CD4-positive, alpha-beta T cell treated with Interferon gamma for 1 hour (primary cell): Measurements from ENCODE around the gene ATP5MC3.
"Not testable (repeated sequence)": the region's sequence is repeated elsewhere in the genome, so short reads cannot be mapped to it uniquely, and the experiment has no call there.

ENCODE experiments used
- DNase-seq: peaks from one replicate; pipeline ENCODE4 v3.0.0-alpha.2; 2020

The ATP5MC3 gene

DNA sequence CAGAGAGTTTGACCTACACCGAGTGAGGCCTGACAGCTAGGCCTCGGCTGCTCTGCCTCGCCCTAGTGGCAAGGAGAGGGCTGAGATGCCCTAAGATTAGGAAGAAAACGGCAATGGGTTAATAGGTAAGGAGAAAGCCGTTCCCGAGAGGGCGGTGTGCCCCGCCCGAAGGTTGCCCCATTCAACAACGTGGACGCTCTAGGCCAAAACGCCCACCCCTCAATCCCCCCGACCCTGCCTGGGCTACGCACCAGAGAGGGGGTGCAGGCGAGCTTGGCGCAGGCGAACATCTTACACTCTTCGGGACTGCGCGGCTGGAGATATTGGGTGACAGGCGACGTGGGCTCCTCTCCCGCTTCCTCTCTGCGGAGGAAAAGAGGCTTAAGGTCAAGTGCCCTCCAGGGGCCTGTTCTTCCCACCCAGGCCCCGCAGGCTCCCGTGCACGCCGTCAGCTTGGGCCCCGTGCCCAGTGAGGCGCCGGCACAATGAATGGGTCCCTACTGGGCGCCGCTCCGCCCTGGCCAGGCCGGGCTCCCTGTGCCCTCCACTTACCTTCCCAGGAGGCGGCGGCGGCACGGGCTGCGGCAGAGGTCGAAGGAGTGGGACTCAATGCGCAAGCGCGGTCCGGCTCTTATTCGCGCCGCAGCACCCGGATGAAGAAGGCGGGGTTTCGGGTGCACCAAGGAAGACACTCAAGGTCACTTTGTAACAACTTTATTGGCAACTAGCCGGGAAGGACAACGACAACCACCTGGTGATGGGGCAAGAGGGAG, at the start of gene ATP5MC3:
Gene ATP5MC3, minus strand, starts transcription at position 607 of the 773 bp plus-strand sequence. Its CDS starts 317 bp downstream, at position 290.
- peak; percentile 95 for DNase-seq

- not testable (repeated sequence) for DNase-seq
Observed at GRCh38 chr2:175228601-175229000, 47.1 kb upstream of the ATP5MC3 start.

DNA sequence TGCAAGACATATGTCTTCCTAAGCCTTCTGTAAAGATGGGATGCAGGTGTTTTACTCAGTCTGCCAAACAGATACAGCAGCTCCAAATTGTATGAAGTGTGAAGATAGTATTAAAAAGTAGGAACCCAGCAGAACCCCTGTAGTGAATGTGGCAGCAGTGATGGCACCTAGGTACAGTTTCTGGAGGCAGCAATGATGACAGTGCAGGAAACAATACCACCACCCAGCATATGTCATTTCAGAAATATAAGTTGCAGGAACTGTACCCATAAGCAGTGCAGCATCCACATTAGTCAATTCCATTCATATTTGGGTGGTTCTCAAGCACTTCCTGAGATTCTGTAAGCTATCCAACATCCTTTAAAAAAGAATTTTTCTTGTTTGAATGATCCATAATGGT, 46.7 kb upstream of the ATP5MC3 start:
- no peak for DNase-seq

GRCh38 chr2:175227393-175227792, 45.9 kb upstream of the ATP5MC3 start:
- DNase-seq, result no peak

- no peak for DNase-seq
Observed at GRCh38 chr2:175220075-175220474, 38.6 kb upstream of the ATP5MC3 start.

DNA sequence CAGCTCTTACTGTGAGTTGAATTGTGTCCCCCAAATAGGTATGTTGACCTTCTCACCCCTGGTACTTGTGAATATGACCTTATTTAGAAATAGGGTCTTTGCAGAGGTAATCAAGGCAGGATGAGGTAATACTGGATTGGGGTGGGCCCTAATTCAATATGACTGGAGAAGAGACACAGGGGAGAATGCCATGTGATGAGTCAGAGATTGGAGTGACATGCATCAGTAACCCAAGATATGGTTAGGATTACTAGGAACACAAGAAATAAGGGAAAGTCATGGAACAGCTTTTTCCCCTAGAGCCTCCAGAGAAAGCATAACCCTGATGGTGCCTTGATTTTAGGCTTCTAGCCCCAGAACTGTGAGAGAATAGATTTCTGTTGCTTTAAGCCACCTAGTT, 37.0 kb upstream of the ATP5MC3 start:
- no peak for DNase-seq

- DNase-seq, result no peak
Observed at GRCh38 chr2:175207741-175208438, 26.4 kb upstream of the ATP5MC3 start.

- DNase-seq, result no peak
Observed at GRCh38 chr2:175206866-175207265, 25.4 kb upstream of the ATP5MC3 start.

GRCh38 chr2:175205523-175205922, 24.0 kb upstream of the ATP5MC3 start:
- no peak for DNase-seq

DNA sequence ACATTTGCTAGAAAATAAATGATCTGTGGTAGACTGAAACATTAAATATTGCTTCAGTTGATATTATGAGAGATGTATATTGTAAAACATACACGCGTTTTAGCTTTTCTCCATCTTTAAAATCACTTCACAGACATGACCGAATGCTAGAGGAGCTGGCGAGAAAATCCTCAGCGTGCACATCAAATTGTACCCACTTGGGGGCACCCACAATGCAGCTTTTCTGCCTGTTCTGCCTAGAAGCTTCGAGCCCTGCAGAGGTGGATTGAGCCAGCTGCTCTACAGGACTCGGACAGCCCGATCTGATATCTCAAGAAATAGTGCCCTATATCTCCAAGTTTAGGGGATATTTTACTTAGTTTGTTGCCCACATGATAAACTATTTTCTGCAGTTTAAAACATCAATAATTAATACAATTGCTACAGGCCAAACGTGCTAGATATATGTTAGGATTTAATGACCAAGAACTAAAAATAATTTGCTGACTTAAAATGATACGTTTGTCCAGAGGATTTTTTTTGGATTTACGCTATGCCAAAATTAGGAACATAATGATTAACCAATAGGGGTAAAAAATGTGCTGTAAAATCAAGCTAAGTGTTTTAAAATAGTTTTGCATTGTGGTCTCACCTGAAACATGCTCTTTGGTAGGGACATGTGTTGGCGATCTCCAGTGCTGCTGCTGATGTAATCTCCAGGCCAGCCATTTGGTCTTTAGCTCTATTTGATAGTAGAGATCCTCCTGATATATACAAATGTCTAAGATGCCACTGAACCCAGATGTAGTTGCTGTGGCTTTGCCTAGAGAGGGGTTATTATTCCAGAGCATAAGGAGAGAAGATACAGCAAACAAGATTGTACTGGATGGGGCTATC, 22.3 kb upstream of the ATP5MC3 start:
- DNase-seq, result peak; percentile 13

DNA sequence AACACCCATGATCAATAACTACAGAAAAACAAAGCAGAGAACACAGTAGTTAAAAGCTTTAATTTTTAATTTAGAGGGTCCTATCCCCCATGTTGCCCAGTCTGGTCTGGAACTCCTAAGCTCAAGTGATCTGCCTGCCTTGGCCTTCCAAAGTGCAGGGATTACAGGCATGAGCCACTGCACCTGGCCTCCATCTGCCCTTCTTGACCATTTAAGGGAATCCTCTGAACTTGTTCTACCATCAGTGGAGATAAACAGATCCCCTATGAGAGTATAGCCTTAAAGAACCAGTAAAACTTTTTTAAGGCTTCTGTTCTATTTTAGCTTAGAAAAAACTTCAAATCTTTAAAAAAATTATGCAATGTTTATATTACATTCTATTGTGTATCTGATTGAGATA, 13.5 kb upstream of the ATP5MC3 start:
- DNase-seq, result no peak

DNA sequence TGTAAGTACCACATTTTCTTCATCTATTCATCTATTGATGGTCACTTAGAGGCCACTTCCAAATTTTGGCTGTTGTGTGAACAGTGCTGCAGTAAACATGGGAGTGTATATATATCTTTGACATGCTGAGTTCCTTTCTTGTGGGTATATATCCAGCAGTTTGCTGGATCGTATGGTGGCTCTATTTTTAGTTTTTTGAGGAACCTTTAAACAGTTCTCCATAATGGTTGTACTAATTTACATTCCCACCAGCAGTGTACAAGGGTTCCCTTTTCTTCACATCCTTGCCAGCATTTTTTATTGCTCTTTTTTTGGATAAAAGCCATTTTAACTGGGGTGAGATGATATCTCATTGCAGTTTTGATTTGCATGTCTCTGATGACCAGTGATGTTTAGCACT, 7.3 kb upstream of the ATP5MC3 start:
- no peak for DNase-seq

GRCh38 chr2:175187378-175187777, 5.9 kb upstream of the ATP5MC3 start:
- no peak for DNase-seq

- DNase-seq, result no peak
Observed at GRCh38 chr2:175183674-175184073, 2.2 kb upstream of the ATP5MC3 start.

DNA sequence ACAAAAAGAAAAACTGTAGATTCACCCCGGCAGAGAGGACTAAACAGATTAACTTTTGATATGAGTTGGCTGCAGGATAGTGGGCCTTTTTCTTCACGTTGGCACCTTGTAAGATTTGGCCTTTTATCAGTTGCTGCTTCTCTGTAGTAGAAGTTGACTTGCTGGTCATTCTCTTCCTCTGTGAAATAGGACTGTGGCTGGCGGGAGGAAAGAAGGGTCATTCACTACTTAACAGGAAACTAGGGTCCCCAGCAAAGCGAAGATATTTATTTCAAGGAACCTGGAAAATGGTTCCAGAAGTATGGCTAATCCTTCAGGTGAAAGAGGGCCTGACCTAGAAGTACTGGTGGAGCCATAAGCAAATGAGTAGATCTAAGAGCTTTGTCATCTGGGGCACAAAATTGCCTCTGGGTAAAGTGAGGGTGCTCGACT, 383 bp upstream of the ATP5MC3 start:
- DNase-seq, result no peak

DNA sequence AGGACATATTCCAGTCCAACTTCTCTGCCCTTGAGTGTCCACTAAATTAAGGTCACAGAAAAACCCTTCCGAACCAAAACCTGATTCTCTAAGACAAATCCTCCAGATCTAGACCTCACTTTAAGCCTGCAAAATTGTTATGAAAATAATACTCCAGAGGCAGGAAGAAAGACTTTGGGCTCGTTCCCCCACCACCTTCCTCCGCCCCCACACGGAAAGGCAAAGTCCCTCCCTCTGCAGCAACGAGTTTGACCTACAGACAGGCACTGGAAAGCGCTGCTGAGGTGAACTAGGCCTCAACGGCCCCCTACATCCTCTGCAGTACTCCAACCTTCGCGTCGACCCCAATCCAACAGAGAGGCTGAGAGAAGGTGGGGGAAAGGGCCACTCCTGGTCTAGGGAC, 808 bp downstream of the ATP5MC3 start:
- DNase-seq, result no peak

- no peak for DNase-seq
Observed at GRCh38 chr2:175176624-175177023, 4.9 kb downstream of the ATP5MC3 start.

DNA sequence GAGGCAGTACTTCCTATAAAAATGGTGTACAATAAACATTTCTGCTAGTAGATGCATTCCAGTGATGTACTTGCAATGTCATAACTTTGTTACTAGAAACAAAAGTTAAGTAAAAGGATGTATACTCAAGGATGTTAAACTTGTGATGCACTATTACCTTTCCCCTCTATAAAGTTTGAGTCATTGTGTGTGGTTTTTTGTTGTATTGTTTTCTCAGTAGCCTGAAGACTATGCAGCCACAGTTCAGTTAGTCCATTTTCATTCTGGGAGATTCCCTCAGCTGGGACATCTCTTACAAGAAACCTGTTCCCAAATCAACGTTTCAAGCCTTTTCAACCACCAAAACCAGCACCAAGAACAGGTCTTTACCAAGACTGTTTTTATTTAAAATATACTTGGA, 5.6 kb downstream of the ATP5MC3 start:
- DNase-seq, result no peak

GRCh38 chr2:175175320-175175719, 6.2 kb downstream of the ATP5MC3 start:
- DNase-seq, result no peak

- no peak for DNase-seq
Observed at GRCh38 chr2:175170659-175171304, 10.7 kb downstream of the ATP5MC3 start.

- DNase-seq, result no peak
Observed at GRCh38 chr2:175169191-175169590, 12.3 kb downstream of the ATP5MC3 start.

DNA sequence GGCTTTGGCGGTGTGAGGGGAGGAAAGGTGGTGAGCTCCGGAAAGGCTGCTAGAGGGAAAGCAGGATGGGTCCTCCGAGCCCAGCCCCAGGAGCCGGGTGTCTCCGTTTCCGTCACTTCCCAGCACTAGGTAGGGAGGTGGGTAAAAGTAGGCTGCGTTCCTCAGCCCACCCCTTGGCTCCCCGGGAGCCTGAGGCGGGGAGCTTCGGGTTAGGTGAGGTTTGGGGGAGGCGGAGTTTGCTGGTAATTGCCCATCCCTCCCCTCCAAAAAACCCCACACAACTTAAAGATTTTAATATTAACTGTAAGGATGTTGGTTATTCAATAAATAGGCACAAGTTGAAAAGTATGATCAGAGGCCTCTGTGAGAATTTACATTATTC, 13.0 kb downstream of the ATP5MC3 start:
- no peak for DNase-seq
